Neural progenitor cell (in vitro differentiated cells): Measurements from ENCODE around the gene TBC1D19. TPM values are rescaled to one million over a fixed set of nuclear protein-coding genes. Genes with fewer than 3 reads are reported as not detected.

ENCODE experiments used
- DNase-seq: peaks from one replicate; pipeline ENCODE4 v3.0.0-alpha.2; 2016; ENCODE audit warnings: low spot score
- H2AFZ ChIP-seq: fragments of 200-600 bp; sonication (generic); replicated peaks from 2 replicates; pipeline ENCODE4 v1.6.1; 2016; ENCODE audit warnings: antibody characterized with exemption
- H3F3A ChIP-seq: fragments of 200-600 bp; sonication (generic); 2 replicates; pipeline ENCODE4 v1.6.1; 2016; ENCODE audit warnings: antibody characterized with exemption, low read depth
- H3K27ac ChIP-seq: fragments of 200-600 bp; sonication (generic); 2 replicates; pipeline ENCODE4 v1.5.1; 2016; ENCODE audit warnings: mild to moderate bottlenecking
- H3K27me3 ChIP-seq: fragments of 200-600 bp; sonication (generic); 2 replicates; pipeline ENCODE4 v1.6.1; 2016; ENCODE audit warnings: mild to moderate bottlenecking, moderate library complexity
- H3K36me3 ChIP-seq: fragments of 200-600 bp; sonication (generic); 2 replicates; pipeline ENCODE4 v1.5.1; 2016
- H3K4me1 ChIP-seq: fragments of 200-600 bp; sonication (generic); 2 replicates; pipeline ENCODE4 v1.6.1; 2016; ENCODE audit warnings: mixed run types
- H3K4me2 ChIP-seq: fragments of 200-600 bp; sonication (generic); 2 replicates; pipeline ENCODE4 v1.6.1; 2016
- H3K4me3 ChIP-seq: fragments of 200-600 bp; sonication (generic); 2 replicates; pipeline ENCODE4 v1.5.1; 2016
- H3K79me2 ChIP-seq: fragments of 200-600 bp; sonication (generic); 2 replicates; pipeline ENCODE4 v1.6.1; 2016; ENCODE audit warnings: low read depth
- H3K9ac ChIP-seq: fragments of 200-600 bp; sonication (generic); 2 replicates; pipeline ENCODE4 v1.6.1; 2016
- H3K9me3 ChIP-seq: fragments of 200-600 bp; sonication (generic); 2 replicates; pipeline ENCODE4 v1.5.1; 2016; ENCODE audit warnings: low read depth
- H4K20me1 ChIP-seq: fragments of 200-600 bp; sonication (generic); 2 replicates; pipeline ENCODE4 v1.6.1; 2016; ENCODE audit warnings: low read depth
- H3K27ac Mint-ChIP-seq: 3 replicates; pipeline ENCODE4 v1.8.0; 2021; ENCODE audit warnings: mixed read lengths
- H3K27me3 Mint-ChIP-seq: 2 replicates; pipeline ENCODE4 v1.8.0; 2022; ENCODE audit warnings: low read depth, mild to moderate bottlenecking, inconsistent platforms, moderate library complexity, mixed read lengths; ENCODE audit not compliant: insufficient read depth
- H3K36me3 Mint-ChIP-seq: 3 replicates; pipeline ENCODE4 v1.8.0; 2021; ENCODE audit warnings: mixed read lengths
- H3K4me1 Mint-ChIP-seq: 3 replicates; pipeline ENCODE4 v1.8.0; 2021; ENCODE audit warnings: mixed read lengths
- H3K4me3 Mint-ChIP-seq: 3 replicates; pipeline ENCODE4 v1.8.0; 2021; ENCODE audit warnings: mild to moderate bottlenecking, moderate library complexity, mixed read lengths
- H3K9me3 Mint-ChIP-seq: 3 replicates; pipeline ENCODE4 v1.8.0; 2020; ENCODE audit warnings: mixed read lengths
- CTCF ChIP-seq: fragments of 200-600 bp; sonication (generic); IDR thresholded peaks from 2 replicates; pipeline ENCODE4 v1.5.1; 2017; ENCODE audit warnings: antibody characterized with exemption, mild to moderate bottlenecking
- EZH2 ChIP-seq: fragments of 200-600 bp; sonication (generic); IDR thresholded peaks from 2 replicates; pipeline ENCODE4 v1.6.1; 2017; ENCODE audit warnings: antibody characterized with exemption, mild to moderate bottlenecking, moderate library complexity
- EZH2phosphoT487 ChIP-seq: fragments of 200-600 bp; sonication (generic); IDR thresholded peaks from 2 replicates; pipeline ENCODE4 v1.6.1; 2017; ENCODE audit warnings: antibody characterized with exemption
- total RNA-seq: library from RNA; depleted of rRNA; stranded (reverse); fragments of >200 nt; gene quantifications from 2 replicates; pipeline ENCODE4 v1.2.3, GENCODE V29; 2015; ENCODE audit warnings: low replicate concordance

Gene TBC1D19
- total RNA-seq, 1 donor from 2014 or later = 30.7 TPM

- Histone ChIP-seq H3K79me2 (no peaks in the 10 kb centered on the region), H3F3A (no peaks in the 10 kb centered on the region), H3K4me1 (no peaks in the 10 kb centered on the region), H3K4me3 (no peak overlapping the region), H3K27ac (no peak overlapping the region), H3K36me3 (no peaks in the 10 kb centered on the region), H2AFZ (no peak overlapping the region), H3K4me2 (no peak overlapping the region), H3K27me3 (no peaks in the 10 kb centered on the region), H3K9me3 (no peaks in the 10 kb centered on the region), H3K9ac (no peak overlapping the region), H4K20me1 (no peaks in the 10 kb centered on the region)
- H3K9me3 Mint-ChIP-seq = no peaks in the 10 kb centered on the region
- peaks cover 8% of the 10 kb centered on the region for H3K36me3 Mint-ChIP-seq
- no peak overlapping the region for H3K4me3 Mint-ChIP-seq
- peaks cover 5% of the 10 kb centered on the region for H3K4me1 Mint-ChIP-seq
- no peaks in the 10 kb centered on the region for H3K27me3 Mint-ChIP-seq
- TF ChIP-seq CTCF (no peak), EZH2 (no peak), EZH2phosphoT487 (no peak)
- no peak overlapping the region for H3K27ac Mint-ChIP-seq
- no peak for DNase-seq
These were observed 195.8 kb downstream of the TBC1D19 start for GRCh38 chr4:26779674-26780073.

- Mint-ChIP-seq H3K27ac (no peak overlapping the region), H3K27me3 (no peaks in the 10 kb centered on the region), H3K36me3 (peaks cover 8% of the 10 kb centered on the region), H3K4me1 (peaks cover 9% of the 10 kb centered on the region), H3K9me3 (no peaks in the 10 kb centered on the region), H3K4me3 (no peak overlapping the region)
- H3K4me2 ChIP-seq = no peak overlapping the region
- no peak overlapping the region for H2AFZ ChIP-seq
- no peak overlapping the region for H3K4me3 ChIP-seq
- no peaks in the 10 kb centered on the region for H3K9me3 ChIP-seq
- no peaks in the 10 kb centered on the region for H3K36me3 ChIP-seq
- TF ChIP-seq EZH2 = no peak
- TF ChIP-seq EZH2phosphoT487 = no peak
- TF ChIP-seq CTCF = no peak
- no peaks in the 10 kb centered on the region for H3K27me3 ChIP-seq
- H3K79me2 ChIP-seq = no peaks in the 10 kb centered on the region
- H3F3A ChIP-seq = no peaks in the 10 kb centered on the region
- DNase-seq = no peak
- no peak overlapping the region for H3K27ac ChIP-seq
- H3K9ac ChIP-seq = no peak overlapping the region
- no peaks in the 10 kb centered on the region for H3K4me1 ChIP-seq
- H4K20me1 ChIP-seq = no peaks in the 10 kb centered on the region
These were observed 196.7 kb downstream of the TBC1D19 start for GRCh38 chr4:26780539-26780938.

- H3K9ac ChIP-seq = no peak overlapping the region
- H2AFZ ChIP-seq = no peak overlapping the region
- H3K27me3 ChIP-seq = no peaks in the 10 kb centered on the region
- H3K4me2 ChIP-seq = no peak overlapping the region
- H3K4me1 ChIP-seq = peaks cover under 1% of the 10 kb centered on the region
- TF ChIP-seq CTCF (no peak), EZH2 (no peak), EZH2phosphoT487 (no peak)
- Mint-ChIP-seq H3K27me3 (no peaks in the 10 kb centered on the region), H3K4me1 (peaks cover 23% of the 10 kb centered on the region), H3K9me3 (no peaks in the 10 kb centered on the region), H3K36me3 (peaks cover 5% of the 10 kb centered on the region), H3K27ac (peak overlapping the region; percentile 81), H3K4me3 (no peak overlapping the region)
- peaks cover 1% of the 10 kb centered on the region for H3F3A ChIP-seq
- H3K36me3 ChIP-seq = no peaks in the 10 kb centered on the region
- H4K20me1 ChIP-seq = no peaks in the 10 kb centered on the region
- no peaks in the 10 kb centered on the region for H3K9me3 ChIP-seq
- H3K27ac ChIP-seq = no peak overlapping the region
- no peak for DNase-seq
- H3K4me3 ChIP-seq = no peak overlapping the region
- H3K79me2 ChIP-seq = no peaks in the 10 kb centered on the region
These were observed 198.4 kb downstream of the TBC1D19 start for GRCh38 chr4:26782168-26782829.
